ENCODE measurements around the gene CCDC171.
A peak's percentile ranks its signal among the peaks of the same experiment; 100 is the strongest.

CCDC171 gene

GRCh38 chr9:15510789-15511575 is 41.9 kb upstream of the CCDC171 start, which contains the start of gene PSIP1 (continued):
- TF ChIP-seq HOXC10 (CRISPR knock-in tag; IDR thresholded peaks at IDR 0.05) (no peak), ZBTB8A (tag by site-specific recombination; IDR thresholded peaks at IDR 0.05) (no peak; the same call in none of the 2 replicates), ZEB2 (tag by site-specific recombination; IDR thresholded peaks at IDR 0.05) (peak; percentile 59; the same call in 1 of the 2 replicates), ZNF16 (tag by site-specific recombination; IDR thresholded peaks at IDR 0.05; ENCODE audit: low read depth) (no peak), ZBTB7A (tag by site-specific recombination; IDR thresholded peaks at IDR 0.05; ENCODE audit: low read depth) (no peak), ZNF558 (tag by site-specific recombination; IDR thresholded peaks at IDR 0.05) (peak; percentile 34; the same call in 1 of the 2 replicates), HOXD13 (CRISPR knock-in tag; IDR thresholded peaks at IDR 0.05; ENCODE audit: borderline replicate concordance) (no peak), ZNF292 (tag by site-specific recombination; IDR thresholded peaks at IDR 0.05; ENCODE audit: borderline replicate concordance, low read depth) (no peak), ZBTB48 (tag by site-specific recombination; IDR thresholded peaks at IDR 0.05) (peak; percentile 79), ZNF174 (tag by site-specific recombination; IDR thresholded peaks at IDR 0.05) (no peak), ZNF239 (tag by site-specific recombination; IDR thresholded peaks at IDR 0.05) (no peak), KLF9 (tag by site-specific recombination; IDR thresholded peaks at IDR 0.05; ENCODE audit: low read depth) (peak; percentile 67; the same call in 1 of the 2 replicates), ZNF24 (tag by site-specific recombination; IDR thresholded peaks at IDR 0.05) (no peak; the same call in 1 of the 2 replicates), ZNF341 (tag by site-specific recombination; IDR thresholded peaks at IDR 0.05; ENCODE audit: low read depth) (0 out of 2 replicates have a peak, but pooled peaks have one; percentile 11), KLF1 (tag by site-specific recombination; IDR thresholded peaks at IDR 0.05) (peak; percentile 49; the same call in 1 of the 2 replicates), ZFP41 (tag by site-specific recombination; IDR thresholded peaks at IDR 0.05; ENCODE audit: borderline replicate concordance) (no peak), ZBTB44 (tag by site-specific recombination; IDR thresholded peaks at IDR 0.05) (peak; percentile 99), ZNF146 (tag by site-specific recombination; IDR thresholded peaks at IDR 0.05) (no peak), BCL11A (tag by site-specific recombination; IDR thresholded peaks at IDR 0.05; ENCODE audit: low read depth) (no peak), ZNF473 (tag by site-specific recombination; IDR thresholded peaks at IDR 0.05) (no peak), TRIM28 (IDR thresholded peaks at IDR 0.05; ENCODE audit: borderline replicate concordance, low read length) (no peak), ZBTB17 (tag by site-specific recombination; IDR thresholded peaks at IDR 0.05) (peak; percentile 85), ZNF843 (tag by site-specific recombination; IDR thresholded peaks at IDR 0.05) (peak; percentile 53; the same call in 1 of the 2 replicates), ZBTB6 (tag by site-specific recombination; IDR thresholded peaks at IDR 0.05) (no peak), ZNF366 (tag by site-specific recombination; conservative IDR thresholded peaks at IDR 0.05) (peak; percentile 64), IKZF3 (tag by site-specific recombination; IDR thresholded peaks at IDR 0.05) (no peak), KLF16 (tag by site-specific recombination; IDR thresholded peaks at IDR 0.05) (peak; percentile 85), ZNF10 (tag by site-specific recombination; IDR thresholded peaks at IDR 0.05) (no peak), ZNF555 (tag by site-specific recombination; conservative IDR thresholded peaks at IDR 0.05) (no peak), ZNF350 (tag by site-specific recombination; IDR thresholded peaks at IDR 0.05) (no peak), ZNF76 (tag by site-specific recombination; IDR thresholded peaks at IDR 0.05; ENCODE audit: borderline replicate concordance, low read depth) (peak; percentile 70; the same call in 1 of the 2 replicates), ZFP69B (tag by site-specific recombination; IDR thresholded peaks at IDR 0.05) (peak; percentile 49; the same call in 1 of the 2 replicates), KLF10 (tag by site-specific recombination; IDR thresholded peaks at IDR 0.05) (peak; percentile 9; the same call in 1 of the 2 replicates), ZNF654 (tag by site-specific recombination; IDR thresholded peaks at IDR 0.05; ENCODE audit: low read depth) (no peak), ZNF513 (tag by site-specific recombination; IDR thresholded peaks at IDR 0.05) (peak; percentile 60), KLF7 (tag by site-specific recombination; IDR thresholded peaks at IDR 0.05; ENCODE audit: borderline replicate concordance) (peak; percentile 79; the same call in 1 of the 2 replicates), ZNF19 (tag by site-specific recombination; IDR thresholded peaks at IDR 0.05; ENCODE audit: low read depth) (no peak), ZNF155 (tag by site-specific recombination; IDR thresholded peaks at IDR 0.05) (no peak), ZNF501 (tag by site-specific recombination; IDR thresholded peaks at IDR 0.05) (0 out of 2 replicates have a peak, but pooled peaks have one; percentile 26)

All from HEK293 (cell line).